Head of caudate nucleus (tissue), 42 donors: ENCODE data around the gene KRT10.

ENCODE experiments used
- DNase-seq, 42 donors: peaks; one replicate each; pipeline versions ENCODE4 v3.0.0 to v3.0.0-alpha.2; 2020 to 2021; ENCODE audit warnings: mixed read lengths in 7 of 42
- intact Hi-C: fragments of 100-400 bp; cut with DNase I; formaldehyde crosslinking; loops from one replicate; pipeline ENCODE4 v1.15.0; 2022

KRT10 gene

DNA sequence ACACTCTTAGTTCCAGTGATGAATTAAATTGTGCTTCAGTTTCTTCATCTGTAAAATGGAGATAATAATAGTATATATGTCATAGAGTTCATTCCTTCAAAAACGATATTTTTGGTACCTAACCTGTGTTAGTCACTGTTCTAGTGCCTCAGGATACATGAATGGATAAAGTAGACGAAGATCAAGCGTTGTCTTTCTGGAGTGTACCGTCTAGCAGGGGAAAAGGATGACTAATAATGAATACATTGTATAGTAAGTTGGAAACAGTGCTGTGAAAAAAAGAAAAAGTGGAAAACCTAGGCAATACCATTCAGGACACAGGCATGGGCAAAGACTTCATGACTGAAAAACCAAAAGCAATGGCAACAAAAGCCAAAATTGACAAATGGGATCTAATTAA lies 8.6 kb downstream of the KRT10 start:
- DNase-seq = no peak
- intact Hi-C loops = no loop called here

GRCh38 chr17:40812639-40813038 lies 9.8 kb downstream of the KRT10 start:
- intact Hi-C loops = no loop called here
- DNase-seq = no peak

DNA sequence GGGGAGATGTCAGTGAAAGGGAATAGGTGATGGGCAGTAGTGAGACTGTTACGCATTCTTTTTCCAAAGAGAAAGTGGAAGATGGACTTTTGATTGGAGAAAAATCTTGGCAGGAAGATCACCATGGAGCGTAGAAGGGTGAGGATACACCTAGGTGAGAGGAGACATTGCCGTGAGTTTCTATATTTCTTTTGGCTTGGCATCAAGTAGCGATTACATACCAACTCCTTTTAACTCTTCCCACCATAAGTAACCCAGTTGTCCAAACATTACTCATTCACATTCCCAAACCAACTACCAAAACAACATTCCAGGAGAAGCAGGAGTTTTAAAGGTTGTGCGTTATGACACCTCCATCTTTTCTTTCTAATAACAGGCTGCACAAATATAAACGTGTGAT lies 11.9 kb downstream of the KRT10 start:
- DNase-seq = no peak
- intact Hi-C loops = no loop called here

DNA sequence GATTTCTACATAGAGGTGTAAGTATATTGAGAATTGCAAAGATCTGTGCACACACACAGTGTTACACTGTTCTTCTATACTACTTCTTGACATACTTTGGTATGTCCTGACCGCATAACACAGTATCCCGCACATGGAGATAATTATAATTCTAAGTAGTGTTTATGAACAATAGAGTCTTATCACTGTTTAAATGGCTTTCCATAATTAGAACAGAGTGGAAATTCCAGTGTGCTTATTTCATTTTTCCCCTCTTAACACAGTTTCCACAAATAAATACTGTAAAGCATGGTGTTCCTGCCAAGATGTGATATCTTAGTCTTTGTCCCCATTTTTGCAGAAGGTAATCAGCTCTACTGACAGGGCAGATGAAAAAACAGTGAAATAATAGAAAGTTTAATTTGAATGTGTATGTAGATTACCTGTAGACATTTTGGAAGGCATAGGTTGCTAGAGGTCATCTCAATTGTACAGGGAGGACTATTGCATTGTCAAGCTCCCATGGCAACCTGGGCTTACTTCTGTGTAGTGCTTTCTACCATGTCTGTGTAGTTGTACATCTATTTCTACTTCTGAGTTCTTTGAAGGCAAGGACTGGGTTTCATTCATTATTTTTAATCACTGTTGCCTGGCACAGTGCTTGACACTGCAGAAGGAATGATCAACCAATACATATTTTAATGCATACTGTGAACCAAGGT lies 12.5 kb downstream of the KRT10 start:
- DNase-seq = no peak
- intact Hi-C loops = no loop called here

GRCh38 chr17:40806131-40806530 lies 16.3 kb downstream of the KRT10 start:
- intact Hi-C loops = no loop called here
- DNase-seq = no peak

DNA sequence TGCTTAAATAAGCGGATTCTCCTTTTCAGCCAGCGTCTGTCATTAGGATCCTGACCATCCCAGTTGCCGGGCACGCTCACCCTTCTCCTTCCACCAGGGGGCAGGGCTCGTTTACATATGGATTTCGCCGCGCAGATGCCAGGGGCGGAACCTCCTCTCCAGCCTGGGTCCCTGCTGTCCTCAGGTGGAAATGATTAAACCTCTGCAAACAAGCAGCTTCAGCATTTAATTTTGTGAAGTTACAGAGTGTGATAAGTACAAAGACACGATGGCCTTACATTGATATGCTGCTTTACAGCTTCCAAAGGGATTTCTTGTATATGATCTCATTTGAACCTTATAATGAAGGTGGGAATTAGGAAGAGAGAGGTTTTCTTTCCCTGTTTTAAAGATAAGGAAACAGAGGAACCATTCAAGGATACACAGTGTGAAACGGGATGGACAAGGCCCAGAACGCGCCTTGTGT lies 18.8 kb downstream of the KRT10 start:
- peak; percentile 28 to 82 (median 63) for DNase-seq
- intact Hi-C loops = no loop called here

GRCh38 chr17:40801157-40801556 lies 21.3 kb downstream of the KRT10 start:
- DNase-seq = no peak
- intact Hi-C loops = no loop called here

DNA sequence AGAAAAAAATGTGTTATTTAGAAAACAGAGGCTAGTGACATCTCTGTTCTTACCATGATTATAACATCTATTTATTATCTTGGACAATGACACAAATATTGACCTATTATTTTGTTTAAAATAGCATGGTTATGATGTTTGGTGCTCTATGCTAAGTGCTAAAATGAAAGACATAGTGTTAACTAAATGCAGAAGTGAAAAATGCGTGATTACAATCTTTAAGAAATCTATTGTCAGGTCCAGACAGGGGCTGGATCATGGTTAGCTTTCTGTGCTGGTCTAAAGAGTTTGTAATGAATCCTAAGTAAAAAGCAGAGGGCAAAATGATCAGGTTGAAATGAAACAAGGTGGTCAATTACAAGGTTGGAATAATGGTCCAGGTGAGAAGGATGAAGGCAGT lies 22.0 kb downstream of the KRT10 start:
- DNase-seq = no peak
- intact Hi-C loops = no loop called here

DNA sequence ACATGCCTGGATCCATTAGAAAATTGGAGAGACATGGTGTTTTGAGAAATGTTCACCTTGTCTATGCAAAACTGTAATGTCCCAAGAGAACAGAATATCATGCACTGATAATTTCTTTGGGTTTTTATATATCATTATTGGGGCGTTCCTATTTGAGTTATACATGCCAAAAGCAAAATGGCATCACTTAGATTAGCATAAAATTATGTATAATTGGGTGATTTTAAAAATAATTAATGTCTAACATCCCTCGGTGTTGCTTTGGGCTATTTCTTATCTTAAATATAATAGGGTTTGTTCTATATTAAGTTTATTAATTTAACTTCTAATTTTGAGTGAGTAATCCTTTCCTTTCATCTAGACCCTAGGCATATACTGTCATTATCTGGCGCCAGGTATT lies 22.6 kb downstream of the KRT10 start, which contains the start of gene KRT28:
TSS of gene KRT28 (minus strand) at position 101 of the 400 bp plus-strand sequence. CDS start at position 35, 66 bp downstream.
- DNase-seq = no peak
- intact Hi-C loops = no loop called here

GRCh38 chr17:40796846-40797245 lies 25.6 kb downstream of the KRT10 start:
- DNase-seq = no peak
- intact Hi-C loops = no loop called here

- DNase-seq = no peak
- intact Hi-C loops = no loop called here
Observed at GRCh38 chr17:40795019-40795667, 27.3 kb downstream of the KRT10 start.

DNA sequence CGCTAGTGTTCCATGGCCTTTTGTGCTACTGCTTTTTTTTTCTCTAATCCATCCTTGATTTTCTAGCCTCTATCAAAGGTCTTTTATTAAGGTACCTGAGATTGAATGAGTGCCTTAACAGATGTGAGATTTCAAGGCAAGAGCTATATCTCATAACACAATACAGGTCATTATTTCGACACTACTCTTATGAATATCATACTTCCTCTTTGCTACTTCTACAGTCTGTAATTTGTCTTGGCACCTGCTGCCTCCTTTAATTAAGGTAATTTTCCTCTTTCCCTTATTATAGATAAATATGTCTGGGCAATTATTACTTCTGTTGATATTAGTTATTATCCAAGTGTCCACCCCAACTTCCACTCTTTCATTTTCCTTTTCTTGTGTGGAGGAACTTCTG lies 27.9 kb downstream of the KRT10 start:
- no peak for DNase-seq
- intact Hi-C loops = no loop called here

DNA sequence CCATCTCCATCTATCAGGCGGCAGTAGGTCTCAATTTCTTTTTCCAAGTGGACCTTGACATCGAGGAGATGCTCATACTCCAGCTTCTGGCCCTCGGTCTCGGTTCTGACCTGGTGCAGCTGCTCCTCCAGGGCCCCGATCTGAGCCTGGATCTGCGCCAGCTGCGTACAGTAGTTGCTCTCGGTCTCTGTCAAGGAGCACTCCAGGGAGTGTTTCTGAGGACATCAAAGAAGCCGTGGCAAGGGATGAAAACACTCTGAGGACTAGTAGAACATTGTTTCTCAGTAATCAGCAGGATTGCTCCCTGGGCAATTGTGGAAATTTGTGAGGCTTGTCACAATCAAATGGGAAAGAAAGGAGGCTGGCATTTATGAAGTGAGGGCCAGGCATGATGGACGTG lies 28.6 kb downstream of the KRT10 start:
- intact Hi-C loops = no loop called here

DNA sequence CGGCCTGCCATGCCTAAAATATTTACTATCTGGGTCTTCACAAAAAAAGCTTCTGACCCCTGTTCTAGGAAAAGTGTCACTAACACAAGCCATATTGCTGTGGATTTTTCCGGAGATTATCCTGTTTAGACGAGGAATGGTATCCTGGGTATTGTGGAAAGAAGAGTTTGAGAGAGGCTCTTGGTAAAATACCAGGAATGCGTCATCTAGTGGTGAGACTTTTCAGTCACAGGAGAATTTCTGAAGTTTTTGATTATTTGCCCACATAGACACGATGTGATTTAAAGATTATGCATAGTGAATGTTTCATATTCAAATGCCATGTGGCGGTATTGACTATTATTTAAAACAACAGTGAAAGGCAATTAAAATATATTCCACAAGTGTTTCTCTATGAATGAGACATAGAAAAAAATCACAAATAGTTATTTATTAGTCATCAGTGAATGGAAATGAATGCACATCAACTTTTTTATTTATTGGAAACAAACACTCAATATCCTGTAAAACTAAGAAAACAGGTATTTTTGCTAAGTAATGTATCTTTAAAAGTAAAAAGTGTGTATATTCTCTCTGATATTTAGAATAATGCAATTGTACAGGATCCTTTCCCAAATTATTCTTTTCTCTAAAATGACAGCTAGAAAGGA lies 30.5 kb downstream of the KRT10 start:
- DNase-seq = no peak
- intact Hi-C loops = no loop called here

More for the DNA sequence above, 28.6 kb downstream of the KRT10 start:
- DNase-seq = no peak

DNA sequence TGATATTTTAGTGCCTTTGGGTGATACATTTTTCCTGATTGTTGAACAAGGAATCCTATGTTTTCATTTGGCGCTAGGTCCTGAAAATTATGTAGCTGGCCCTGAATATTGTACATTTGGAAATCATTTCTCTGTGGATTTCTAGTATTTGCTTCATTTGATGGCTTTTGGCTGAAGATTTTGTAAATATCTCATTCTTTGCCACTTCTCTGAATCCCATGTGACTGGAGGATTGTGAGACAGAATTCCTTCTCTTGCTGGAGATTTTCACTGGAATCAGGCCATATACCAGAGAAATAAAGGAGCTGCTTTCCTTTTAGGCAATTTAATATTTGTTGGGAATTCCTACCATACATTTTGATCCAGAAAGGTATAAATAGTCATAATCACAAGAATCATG lies 31.3 kb downstream of the KRT10 start:
- intact Hi-C loops = no loop called here
- no peak for DNase-seq

- no peak for DNase-seq
- intact Hi-C loops = no loop called here
Observed at GRCh38 chr17:40782450-40782849, 40.0 kb downstream of the KRT10 start, which contains the start of gene KRT27. Gene KRT27 (minus strand): TSS chr17:40782550. CDS start chr17:40782493, 57 bp downstream.

- peak in 27 of 42 donors; percentile 8 to 66 (median 43) for DNase-seq
- intact Hi-C loops = no loop called here
Observed at GRCh38 chr17:40779181-40779909, 43.1 kb downstream of the KRT10 start.

GRCh38 chr17:40778461-40778860 lies 44.0 kb downstream of the KRT10 start:
- intact Hi-C loops = no loop called here
- no peak for DNase-seq

- DNase-seq = no peak
- intact Hi-C loops = no loop called here
Observed at GRCh38 chr17:40777971-40778370, 44.4 kb downstream of the KRT10 start.

DNA sequence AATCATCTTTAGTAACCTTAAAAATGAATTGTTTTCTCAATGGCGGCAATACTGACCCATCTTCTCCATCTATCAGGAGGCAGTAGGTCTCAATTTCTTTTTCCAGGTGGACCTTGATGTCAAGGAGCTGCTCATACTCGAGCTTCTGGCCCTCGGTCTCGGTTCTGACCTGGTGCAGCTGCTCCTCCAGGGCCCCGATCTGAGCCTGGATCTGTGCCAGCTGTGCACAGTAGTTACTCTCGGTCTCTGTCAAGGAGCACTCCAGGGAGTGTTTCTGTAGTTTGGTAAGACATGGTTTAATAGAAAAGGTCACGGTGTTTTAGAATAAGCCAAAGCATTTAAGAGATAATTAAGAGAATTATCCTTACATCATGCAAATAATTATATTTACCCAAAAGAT lies 45.0 kb downstream of the KRT10 start:
- intact Hi-C loops = no loop called here
- no peak for DNase-seq
